Fibroblast of the aortic adventitia (primary cell): ENCODE results near the gene ROR2. TPM values are rescaled to one million over a fixed set of nuclear protein-coding genes. Genes with fewer than 3 reads are reported as not detected.

Experiments
- DNase-seq: peaks from one replicate; pipeline ENCODE4 v3.0.0-alpha.2; 2010; ENCODE audit warnings: low read depth
- H3K4me3 ChIP-seq: 2 replicates; pipeline ENCODE4 v1.5.1; 2011; ENCODE audit warnings: low read depth, mild to moderate bottlenecking, control low read depth, low read length, moderate library complexity
- CTCF ChIP-seq: IDR thresholded peaks from 2 replicates; pipeline ENCODE4 v1.5.1; 2011; ENCODE audit warnings: mild to moderate bottlenecking, low read length, control low read depth, inconsistent platforms; ENCODE audit not compliant: insufficient read depth
- total RNA-seq: library from RNA; depleted of rRNA; stranded (reverse); fragments of >200 nt; gene quantifications from 2 replicates; pipeline ENCODE4 v1.2.3, GENCODE V29; 2012; ENCODE audit warnings: low replicate concordance

ROR2 gene
- total RNA-seq, 1 donor, result 13.0 TPM

GRCh38 chr9:91698266-91698665, 251.8 kb downstream of the ROR2 start:
- no peak for TF ChIP-seq CTCF
- H3K4me3 ChIP-seq, result no peak overlapping the region
- no peak for DNase-seq

- no peak for DNase-seq
- H3K4me3 ChIP-seq, result no peak overlapping the region
- no peak for TF ChIP-seq CTCF
These were observed 252.8 kb downstream of the ROR2 start for GRCh38 chr9:91697201-91697600.

- no peak for TF ChIP-seq CTCF
- H3K4me3 ChIP-seq, result no peak overlapping the region
- no peak for DNase-seq
These were observed 255.8 kb downstream of the ROR2 start for GRCh38 chr9:91694081-91694870.

- no peak for TF ChIP-seq CTCF
- H3K4me3 ChIP-seq, result no peak overlapping the region
- DNase-seq, result peak; percentile 31
These were observed 256.8 kb downstream of the ROR2 start for GRCh38 chr9:91693226-91693625.

- TF ChIP-seq CTCF, result no peak
- no peak overlapping the region for H3K4me3 ChIP-seq
- peak; percentile 4 for DNase-seq
These were observed 259.3 kb downstream of the ROR2 start for GRCh38 chr9:91690540-91691249.

GRCh38 chr9:91689006-91689405, 261.0 kb downstream of the ROR2 start:
- no peak for DNase-seq
- H3K4me3 ChIP-seq, result no peak overlapping the region
- TF ChIP-seq CTCF, result no peak
